IPS-11a (cell line): ENCODE results near the gene NINJ2.
A peak's percentile ranks its signal among the peaks of the same experiment; 100 is the strongest.

Source experiments
- H3K4me3 ChIP-seq: one replicate; pipeline ENCODE4 v1.5.1; 2013; ENCODE audit warnings: low read depth, low read length, control low read depth

NINJ2 gene

DNA sequence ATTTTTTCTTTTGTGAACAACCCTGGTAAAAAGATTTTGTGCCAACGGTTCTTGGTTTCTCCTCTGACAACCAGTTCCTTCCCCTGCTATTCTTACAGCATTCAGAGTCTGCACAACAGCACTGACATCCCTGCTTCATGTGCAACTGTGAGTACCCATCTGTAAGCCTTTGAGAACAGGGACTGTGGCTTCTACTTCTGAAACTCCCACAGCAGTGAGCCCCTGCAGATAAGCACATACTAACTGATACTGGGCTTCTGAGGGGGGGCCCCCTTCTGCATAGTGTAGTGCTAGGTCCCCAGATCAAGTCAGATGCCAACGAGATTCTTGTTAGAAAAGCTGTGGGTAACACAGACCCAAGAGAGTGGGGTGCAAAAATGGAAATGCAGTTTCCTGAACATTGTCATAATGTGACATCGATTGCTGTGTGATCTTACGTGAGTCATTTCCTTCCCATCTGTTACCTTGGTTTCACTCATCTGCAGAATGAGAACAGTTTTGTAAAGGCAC, 11.1 kb upstream of the NINJ2 start:
- no peak overlapping the region for H3K4me3 ChIP-seq

DNA sequence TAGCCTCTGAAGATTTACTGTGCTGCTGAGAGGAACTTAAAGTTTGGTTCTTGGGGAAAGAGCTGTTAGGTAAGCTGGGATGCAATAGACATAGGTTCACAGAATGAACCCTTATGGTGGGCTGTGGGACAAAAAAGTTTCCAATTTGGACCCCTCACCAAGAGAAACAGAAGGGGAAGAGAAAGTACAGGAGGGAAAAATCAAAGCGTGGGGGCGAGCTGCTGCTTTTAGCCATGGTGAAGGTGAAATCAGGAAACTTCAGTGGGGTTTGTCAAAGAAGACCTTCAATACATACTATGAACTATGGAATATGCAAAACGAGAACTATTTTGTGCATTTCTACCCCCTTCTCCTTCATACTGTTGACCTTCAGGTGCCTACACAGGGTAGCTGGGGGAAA, 10.6 kb upstream of the NINJ2 start:
- no peak overlapping the region for H3K4me3 ChIP-seq

GRCh38 chr12:669576-669945, 6.3 kb upstream of the NINJ2 start:
- H3K4me3 ChIP-seq, result no peak overlapping the region

- H3K4me3 ChIP-seq, result no peak overlapping the region
Measured at GRCh38 chr12:668090-668481, 4.8 kb upstream of the NINJ2 start.

DNA sequence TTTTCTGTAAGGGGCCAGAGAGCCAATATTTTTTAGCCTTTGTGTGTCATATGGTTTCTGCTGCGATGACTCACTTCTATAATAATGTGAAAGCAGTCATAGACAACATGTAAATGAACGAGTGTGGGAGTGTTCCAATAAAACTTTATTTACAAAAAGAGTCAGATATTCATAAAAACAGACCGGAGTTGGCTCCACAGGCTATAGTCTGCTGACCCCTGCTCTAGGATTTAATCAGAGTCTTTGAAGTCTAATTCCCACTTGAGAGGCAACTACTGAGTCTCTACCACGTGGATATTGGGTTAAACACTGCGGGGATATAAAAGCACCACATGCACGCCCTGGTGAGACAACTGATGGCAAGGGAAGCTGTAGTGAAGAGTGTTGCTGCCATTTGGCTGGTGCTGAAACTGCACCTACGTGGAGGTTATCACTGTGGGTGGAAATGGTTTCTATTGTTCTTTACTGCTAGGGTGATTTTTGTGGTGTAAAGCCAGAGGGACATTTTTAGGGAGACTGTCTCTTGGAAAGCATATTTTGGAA, 3.6 kb upstream of the NINJ2 start:
- H3K4me3 ChIP-seq, result no peak overlapping the region

DNA sequence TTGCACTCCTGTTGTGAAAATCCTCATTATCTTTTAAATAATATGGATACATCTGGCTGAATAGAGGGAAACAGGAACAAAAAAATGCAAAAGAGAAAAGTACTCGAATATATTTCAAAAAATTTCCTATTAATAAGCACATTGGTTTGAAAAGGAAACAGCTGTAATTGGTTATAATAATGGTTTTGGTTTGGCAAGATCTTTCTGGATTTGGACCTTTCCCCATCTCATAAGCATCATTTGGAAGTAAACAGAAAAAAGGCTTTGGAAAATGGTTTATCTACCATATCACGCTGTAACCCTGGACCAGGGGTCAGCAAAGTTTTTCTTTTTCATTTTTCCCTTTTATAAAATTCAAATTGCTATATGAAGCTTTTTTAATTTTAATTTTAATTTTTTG, 2.8 kb upstream of the NINJ2 start:
- no peak overlapping the region for H3K4me3 ChIP-seq

- H3K4me3 ChIP-seq, result no peak overlapping the region
Measured at GRCh38 chr12:664779-665092, 1.5 kb upstream of the NINJ2 start.

DNA sequence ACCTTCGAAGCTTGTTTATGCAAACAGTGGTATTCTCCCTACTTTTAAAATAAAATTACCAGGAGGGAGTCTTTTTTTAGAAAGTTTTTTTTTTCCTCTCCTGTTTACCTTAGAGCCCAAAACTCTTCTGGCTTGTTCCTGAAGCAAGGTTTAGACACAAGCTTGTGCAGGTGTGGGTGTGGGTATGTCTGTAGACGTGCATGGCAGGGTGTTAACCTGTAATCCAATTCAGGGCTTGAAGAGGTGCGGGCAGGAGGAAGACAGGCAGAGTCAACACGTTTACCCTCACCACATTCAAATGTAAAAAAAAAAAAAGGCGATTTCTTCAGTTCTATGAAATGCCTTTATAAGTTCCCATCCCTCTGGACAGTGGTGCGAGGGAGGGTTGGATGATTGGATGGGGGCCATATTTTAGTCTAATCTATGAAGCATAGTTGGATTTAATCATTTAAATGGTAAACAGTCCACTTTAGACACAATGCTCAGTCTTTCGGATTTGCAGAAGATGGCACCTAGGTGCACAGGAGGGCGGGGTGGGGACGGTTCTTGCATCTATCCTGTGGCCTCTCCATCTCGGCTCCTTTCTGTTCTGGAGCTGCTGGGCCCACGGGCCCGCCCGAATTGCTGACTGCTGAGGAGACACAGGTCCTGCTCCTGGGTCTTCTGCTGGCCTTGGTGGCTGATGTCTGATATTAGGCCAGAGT, 982 bp upstream of the NINJ2 start:
- H3K4me3 ChIP-seq, result no peak overlapping the region

DNA sequence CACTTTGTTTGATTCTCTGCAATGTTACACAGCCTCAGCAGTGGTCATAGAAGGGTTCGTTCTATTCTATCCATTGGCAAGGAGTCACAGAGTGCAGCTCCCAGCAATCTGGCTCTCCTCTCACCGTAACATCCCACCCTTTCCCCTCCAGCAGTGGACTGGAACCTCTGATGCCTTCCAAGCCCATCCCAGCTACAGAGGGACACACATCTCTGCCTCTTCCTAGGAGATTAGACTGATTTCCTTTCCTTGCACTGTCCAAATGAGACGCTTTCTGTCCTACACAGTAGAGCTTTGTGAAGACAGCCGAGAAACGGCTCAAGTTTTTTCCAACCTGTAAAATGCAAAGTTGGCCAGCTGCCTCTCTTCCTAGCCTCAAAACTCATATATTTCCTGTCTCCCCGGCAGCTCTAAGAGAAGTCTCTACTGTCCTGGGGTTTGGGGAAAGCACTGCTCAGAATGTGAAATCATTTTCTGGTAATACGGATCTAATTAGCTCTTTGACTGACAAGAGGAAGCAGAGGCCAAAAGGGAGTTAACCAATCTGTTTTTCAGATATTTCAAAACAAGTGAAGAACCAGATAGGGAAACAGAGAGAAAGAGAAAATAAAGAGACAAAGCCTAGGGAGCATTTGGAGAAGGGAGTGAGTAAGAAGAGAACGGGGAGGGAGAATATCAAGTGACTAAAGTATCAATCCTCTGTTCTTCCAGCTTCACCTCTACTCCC, 516 bp downstream of the NINJ2 start:
- no peak overlapping the region for H3K4me3 ChIP-seq

DNA sequence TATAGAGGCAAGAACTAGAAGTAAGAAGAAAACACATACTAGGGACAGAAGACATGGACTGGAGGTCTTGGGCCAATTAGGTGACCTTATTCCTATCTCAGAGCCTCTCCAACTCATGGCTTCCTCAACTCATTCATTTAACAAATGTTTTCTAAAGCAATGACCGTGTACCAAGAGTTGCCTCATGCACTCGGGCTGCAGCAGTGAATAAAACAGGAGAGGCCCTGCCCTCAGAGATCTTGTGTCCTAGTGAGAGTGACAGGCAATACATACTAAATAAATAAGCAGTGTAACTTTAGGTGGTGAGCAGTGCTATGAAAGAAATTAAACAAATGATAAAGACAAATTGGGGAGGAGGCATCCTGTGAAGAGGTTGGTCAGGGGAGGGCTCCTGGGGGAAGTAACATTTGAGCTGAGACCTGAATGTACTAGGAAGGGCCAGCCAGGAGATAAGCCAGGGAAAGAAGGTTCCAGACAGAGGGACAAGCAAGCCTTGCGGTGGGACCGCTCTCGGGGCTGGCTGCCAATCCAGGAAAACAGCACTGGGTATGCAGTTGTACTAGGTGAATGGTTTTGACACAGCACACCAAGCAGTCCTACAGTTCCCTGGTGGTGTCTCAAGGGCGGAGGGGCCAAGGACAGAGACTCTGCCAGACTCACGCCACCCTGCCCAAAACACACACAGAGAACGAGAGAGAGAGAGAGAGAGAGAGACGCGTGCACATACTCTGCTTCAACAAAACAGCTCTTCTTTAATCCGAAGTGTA, 1.3 kb downstream of the NINJ2 start:
- no peak overlapping the region for H3K4me3 ChIP-seq

- H3K4me3 ChIP-seq, result no peak overlapping the region
Measured at GRCh38 chr12:659090-659683, 4.1 kb downstream of the NINJ2 start.

DNA sequence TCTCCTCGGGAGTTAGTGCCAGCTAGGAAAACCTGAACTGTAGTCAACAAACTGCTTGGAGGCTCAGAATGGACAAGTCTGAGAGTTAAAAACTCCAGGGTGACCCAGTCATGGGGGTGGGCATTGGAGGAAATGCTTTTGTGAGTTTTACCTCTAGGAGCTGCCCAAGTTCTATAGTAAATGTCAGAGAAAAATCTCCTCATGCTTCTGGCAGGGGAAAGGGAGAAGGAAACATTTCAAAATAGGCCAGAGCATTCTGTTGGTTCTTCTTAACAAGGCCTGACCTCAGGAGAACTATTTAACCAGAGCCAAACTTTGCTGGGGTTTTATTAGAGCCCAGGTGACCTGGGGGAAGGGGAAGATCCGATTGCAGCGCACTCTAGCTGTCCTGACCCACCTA, 12.3 kb downstream of the NINJ2 start:
- no peak overlapping the region for H3K4me3 ChIP-seq

GRCh38 chr12:647385-648085, 15.7 kb downstream of the NINJ2 start:
- H3K4me3 ChIP-seq, result no peak overlapping the region

DNA sequence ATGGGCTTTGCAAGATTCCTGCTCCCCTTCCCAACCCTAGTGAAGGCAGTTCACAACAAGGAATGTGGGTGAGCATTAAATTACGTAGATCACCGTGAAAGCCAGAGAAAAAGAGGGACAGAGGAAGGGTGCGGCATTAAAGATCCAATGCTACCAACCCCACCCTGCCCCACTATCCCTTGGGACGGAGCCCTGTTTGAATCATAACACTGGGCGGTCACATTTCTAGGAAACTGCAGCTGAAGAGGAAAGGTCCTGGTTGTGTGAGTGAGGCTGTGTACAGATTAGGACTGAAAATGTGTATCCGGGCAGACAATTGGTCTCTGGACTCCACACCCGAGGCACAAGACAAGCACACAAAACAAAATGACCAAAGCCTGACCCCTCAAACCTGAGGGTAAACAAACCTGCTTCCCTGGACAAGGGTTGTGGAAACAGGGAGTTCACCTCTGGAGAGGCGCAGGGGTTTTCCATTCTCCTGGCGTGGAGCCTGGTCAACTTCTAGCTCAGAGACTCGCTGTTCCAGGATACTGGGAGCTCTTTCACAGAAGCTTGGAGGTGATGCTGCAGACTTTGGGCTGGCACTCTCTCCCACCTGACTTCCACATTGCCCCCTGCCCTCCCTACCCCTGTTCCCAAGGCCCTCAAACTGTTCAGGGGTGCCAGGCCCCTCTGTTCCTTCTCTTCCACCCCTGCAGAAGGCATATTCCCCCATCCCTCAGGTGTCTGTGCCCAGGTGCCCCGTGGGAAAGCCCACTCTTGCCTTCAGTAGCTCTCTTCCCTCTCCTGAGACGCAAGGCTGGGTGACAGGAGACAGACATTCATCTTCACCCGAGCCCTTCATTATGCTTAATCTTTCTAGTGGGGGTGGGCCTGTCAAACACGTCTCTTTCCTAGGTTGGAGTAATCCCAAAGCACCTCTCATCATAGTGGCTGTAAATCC, 16.5 kb downstream of the NINJ2 start:
- no peak overlapping the region for H3K4me3 ChIP-seq

DNA sequence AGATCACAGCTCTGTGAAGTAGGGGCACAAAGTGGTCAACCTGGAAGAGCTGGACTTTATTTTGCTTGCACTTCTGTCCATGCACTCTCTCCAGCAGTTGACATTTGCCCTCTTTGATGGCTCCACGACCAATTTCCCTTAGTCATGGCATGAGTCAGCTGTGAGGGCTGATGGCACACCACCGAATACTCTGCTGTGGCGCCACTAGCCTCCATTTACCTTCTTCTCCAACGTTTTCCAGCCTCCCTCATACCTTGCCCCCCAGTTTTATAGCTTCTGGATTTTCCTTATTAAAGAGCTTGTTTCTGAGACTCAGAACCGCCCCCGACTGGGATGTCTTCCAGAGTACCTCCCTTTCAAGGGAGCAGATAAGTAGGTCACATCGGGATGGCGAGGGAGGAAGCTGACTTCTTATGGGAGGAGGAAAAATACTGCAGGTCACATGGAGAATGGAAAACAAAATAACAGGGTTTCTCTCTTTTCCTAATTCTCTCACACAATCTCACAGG, 17.6 kb downstream of the NINJ2 start:
- no peak overlapping the region for H3K4me3 ChIP-seq

DNA sequence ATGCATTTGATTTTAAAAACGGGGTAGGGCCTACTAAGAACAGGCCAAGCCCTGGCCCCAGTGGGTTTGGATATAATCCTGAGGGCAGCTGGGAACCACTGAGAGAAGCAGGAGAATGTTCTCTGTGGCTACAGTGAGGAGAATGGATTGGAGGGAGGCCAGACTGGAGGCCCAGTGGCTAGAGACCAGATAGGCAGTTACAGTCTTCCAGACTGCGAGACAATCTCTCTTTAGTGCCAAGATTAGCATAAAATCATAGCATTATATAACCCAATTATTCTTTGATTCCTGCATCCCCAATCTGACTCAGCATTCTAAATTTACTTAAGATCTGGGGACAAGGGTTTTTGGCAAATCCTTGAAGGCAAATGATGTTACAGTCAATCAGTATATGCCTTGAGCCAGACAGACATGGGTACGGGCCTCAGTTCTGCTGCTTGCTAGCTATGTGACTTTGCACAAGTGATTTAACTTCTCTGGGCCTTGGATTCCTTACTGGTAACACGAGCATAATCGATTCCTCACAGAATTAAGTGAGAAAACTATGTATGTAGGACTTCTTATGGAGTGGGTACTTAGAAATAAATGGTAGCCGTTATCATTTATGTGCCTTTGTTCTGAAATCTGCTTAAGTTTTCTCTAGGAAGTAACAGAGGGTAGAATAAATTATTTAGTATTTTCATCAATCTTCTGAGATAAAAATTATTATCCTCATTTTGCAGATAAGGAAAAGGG, 18.3 kb downstream of the NINJ2 start:
- no peak overlapping the region for H3K4me3 ChIP-seq

- no peak overlapping the region for H3K4me3 ChIP-seq
Measured at GRCh38 chr12:644303-644639, 19.0 kb downstream of the NINJ2 start.

GRCh38 chr12:643475-644302, 19.6 kb downstream of the NINJ2 start:
- H3K4me3 ChIP-seq, result peak overlapping the region; percentile 44
